SH-SY5Y (cell line): ENCODE results near the gene SHISA9.

Experiments
- GATA2 ChIP-seq: IDR thresholded peaks from 2 replicates; pipeline ENCODE4 v1.6.1; 2011; ENCODE audit warnings: mild to moderate bottlenecking, low read depth, low read length
- GATA3 ChIP-seq: IDR thresholded peaks from 2 replicates; pipeline ENCODE4 v1.6.1; 2011; ENCODE audit warnings: low read depth, mild to moderate bottlenecking, low read length, moderate library complexity

DNA sequence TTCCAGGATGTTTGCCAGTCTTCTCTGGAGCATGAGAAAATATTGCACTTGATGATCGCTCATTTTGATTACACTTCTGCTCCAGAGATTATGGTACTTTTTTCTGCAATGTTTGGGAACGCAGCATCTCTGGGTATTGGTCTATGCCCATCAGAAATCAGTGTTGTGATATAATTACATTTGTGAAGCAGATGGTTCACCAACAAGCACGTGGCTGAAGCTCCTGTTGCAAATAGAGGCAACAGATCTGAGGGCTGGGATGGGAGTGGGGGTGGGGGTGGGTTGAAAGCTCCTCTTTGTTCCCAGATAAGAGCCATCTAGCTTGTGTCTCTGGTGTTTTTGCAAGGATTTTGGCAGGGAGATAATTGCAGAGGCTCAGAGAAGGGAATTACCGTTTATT, 252.3 kb downstream of the SHISA9 start:
- TF ChIP-seq GATA3 (no peak), GATA2 (no peak)
